ENCODE data around the gene HOXA9. TPM values are rescaled to one million over a fixed set of nuclear protein-coding genes. Genes with fewer than 3 reads are reported as not detected.

Gene HOXA9
- polyA plus RNA-seq, 1 of the 3 experiments (the other 2 are of a cell fraction), result not detected

DNA sequence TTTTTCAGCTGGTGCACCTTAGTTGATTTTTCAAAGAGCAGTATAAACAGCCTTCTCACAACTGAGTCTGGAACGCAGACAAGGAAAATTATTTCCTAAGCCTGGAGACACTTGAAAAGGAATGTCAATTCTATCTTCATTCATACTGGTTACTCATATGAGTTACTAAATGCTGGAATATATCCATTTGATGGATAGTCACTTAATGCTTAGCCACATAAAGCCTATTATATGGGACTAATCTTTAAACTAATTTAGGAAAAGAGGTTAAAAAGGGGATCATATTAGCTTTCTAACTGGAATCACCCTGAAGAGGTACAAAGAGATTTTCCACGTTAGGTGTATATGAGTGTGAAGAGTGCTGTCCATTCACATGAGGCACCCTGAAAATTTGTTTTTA, 33.1 kb downstream of the HOXA9 start:
- H3K4me1 ChIP-seq (ENCODE audit: control insufficient read depth in 1 of 2, insufficient read depth in 2 of 2, low read depth in 1 of 2, low read length in 1 of 2), result peaks cover 0 to 4% of the 10 kb centered on the region in 2 experiments; a peak in 1 of 4 replicates
- H3K9me2 ChIP-seq, result no peaks in the 10 kb centered on the region
- no peak overlapping the region for H2AFZ ChIP-seq (ENCODE audit: low read depth)
- no peak overlapping the region for H3K4me3 ChIP-seq (ENCODE audit: low read depth in 2 of 2, low read length in 1 of 2)
- no peaks in the 10 kb centered on the region for H4K20me1 ChIP-seq (ENCODE audit: insufficient read depth)
- H3K4me2 ChIP-seq, result no peak overlapping the region
- WGBS (ENCODE audit: low lambda C conversion rate), result 6% methylated on average over 2 of the region's 2 CpGs
- H3F3A ChIP-seq (replicated peaks; ENCODE audit: insufficient read depth), result no peaks in the 10 kb centered on the region
- DNase-seq, result no peak
- no peak overlapping the region for H3K9ac ChIP-seq
- H3K27me3 ChIP-seq (ENCODE audit: insufficient read depth), result peaks cover 90% of the 10 kb centered on the region
- no peak overlapping the region for H3K27ac ChIP-seq (ENCODE audit: low read depth in 2 of 2, low read length in 1 of 2)
- TF ChIP-seq POLR2AphosphoS5 (IDR thresholded peaks at IDR 0.05; ENCODE audit: low read depth, low read length), result no peak
- TF ChIP-seq, protein P1, sequence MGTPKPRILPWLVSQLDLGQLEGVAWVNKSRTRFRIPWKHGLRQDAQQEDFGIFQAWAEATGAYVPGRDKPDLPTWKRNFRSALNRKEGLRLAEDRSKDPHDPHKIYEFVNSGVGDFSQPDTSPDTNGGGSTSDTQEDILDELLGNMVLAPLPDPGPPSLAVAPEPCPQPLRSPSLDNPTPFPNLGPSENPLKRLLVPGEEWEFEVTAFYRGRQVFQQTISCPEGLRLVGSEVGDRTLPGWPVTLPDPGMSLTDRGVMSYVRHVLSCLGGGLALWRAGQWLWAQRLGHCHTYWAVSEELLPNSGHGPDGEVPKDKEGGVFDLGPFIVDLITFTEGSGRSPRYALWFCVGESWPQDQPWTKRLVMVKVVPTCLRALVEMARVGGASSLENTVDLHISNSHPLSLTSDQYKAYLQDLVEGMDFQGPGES (IDR thresholded peaks at IDR 0.05; ENCODE audit: low read depth, low read length), result no peak
- no peak for TF ChIP-seq TEAD4 (IDR thresholded peaks at IDR 0.05; ENCODE audit: borderline replicate concordance, insufficient read depth)
- no peak for TF ChIP-seq FOXM1 (IDR thresholded peaks at IDR 0.05; ENCODE audit: low read depth)
- no peak for TF ChIP-seq JUND (IDR thresholded peaks at IDR 0.05)
- TF ChIP-seq, protein P2, sequence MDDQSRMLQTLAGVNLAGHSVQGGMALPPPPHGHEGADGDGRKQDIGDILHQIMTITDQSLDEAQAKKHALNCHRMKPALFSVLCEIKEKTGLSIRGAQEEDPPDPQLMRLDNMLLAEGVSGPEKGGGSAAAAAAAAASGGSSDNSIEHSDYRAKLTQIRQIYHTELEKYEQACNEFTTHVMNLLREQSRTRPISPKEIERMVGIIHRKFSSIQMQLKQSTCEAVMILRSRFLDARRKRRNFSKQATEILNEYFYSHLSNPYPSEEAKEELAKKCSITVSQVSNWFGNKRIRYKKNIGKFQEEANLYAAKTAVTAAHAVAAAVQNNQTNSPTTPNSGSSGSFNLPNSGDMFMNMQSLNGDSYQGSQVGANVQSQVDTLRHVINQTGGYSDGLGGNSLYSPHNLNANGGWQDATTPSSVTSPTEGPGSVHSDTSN (IDR thresholded peaks at IDR 0.05), result no peak
- TF ChIP-seq EP300 (IDR thresholded peaks at IDR 0.05; ENCODE audit: borderline replicate concordance in 1 of 2, low read depth in 1 of 2, low read length in 1 of 2), result no peak
- TF ChIP-seq TAF1 (IDR thresholded peaks at IDR 0.05; ENCODE audit: borderline replicate concordance, low read depth, low read length), result no peak
- TF ChIP-seq FOSL2 (IDR thresholded peaks at IDR 0.05; ENCODE audit: borderline replicate concordance, low read depth), result no peak
- TF ChIP-seq SMC3 (IDR thresholded peaks at IDR 0.05; ENCODE audit: low read depth, low read length), result no peak
- no peak for TF ChIP-seq RAD21 (IDR thresholded peaks at IDR 0.05; ENCODE audit: low read length)
- no peak for TF ChIP-seq MEF2A (IDR thresholded peaks at IDR 0.05; ENCODE audit: borderline replicate concordance, low read depth)
- no peak for TF ChIP-seq RXRA (IDR thresholded peaks at IDR 0.05; ENCODE audit: borderline replicate concordance, low read depth)
- no peak for TF ChIP-seq SIN3A (IDR thresholded peaks at IDR 0.05; ENCODE audit: borderline replicate concordance, low read depth, low read length)
- TF ChIP-seq, protein P3, sequence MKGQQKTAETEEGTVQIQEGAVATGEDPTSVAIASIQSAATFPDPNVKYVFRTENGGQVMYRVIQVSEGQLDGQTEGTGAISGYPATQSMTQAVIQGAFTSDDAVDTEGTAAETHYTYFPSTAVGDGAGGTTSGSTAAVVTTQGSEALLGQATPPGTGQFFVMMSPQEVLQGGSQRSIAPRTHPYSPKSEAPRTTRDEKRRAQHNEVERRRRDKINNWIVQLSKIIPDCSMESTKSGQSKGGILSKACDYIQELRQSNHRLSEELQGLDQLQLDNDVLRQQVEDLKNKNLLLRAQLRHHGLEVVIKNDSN (IDR thresholded peaks at IDR 0.05; ENCODE audit: borderline replicate concordance, low read depth), result no peak
- TF ChIP-seq NFIC (IDR thresholded peaks at IDR 0.05; ENCODE audit: borderline replicate concordance), result no peak
- TF ChIP-seq RFX5 (IDR thresholded peaks at IDR 0.05; ENCODE audit: low read length), result no peak
- TF ChIP-seq FOXJ3 (CRISPR knock-in tag; IDR thresholded peaks at IDR 0.05), result no peak
- TF ChIP-seq CHD2 (IDR thresholded peaks at IDR 0.05; ENCODE audit: low read length, partially characterized antibody), result no peak
- TF ChIP-seq, protein P4, sequence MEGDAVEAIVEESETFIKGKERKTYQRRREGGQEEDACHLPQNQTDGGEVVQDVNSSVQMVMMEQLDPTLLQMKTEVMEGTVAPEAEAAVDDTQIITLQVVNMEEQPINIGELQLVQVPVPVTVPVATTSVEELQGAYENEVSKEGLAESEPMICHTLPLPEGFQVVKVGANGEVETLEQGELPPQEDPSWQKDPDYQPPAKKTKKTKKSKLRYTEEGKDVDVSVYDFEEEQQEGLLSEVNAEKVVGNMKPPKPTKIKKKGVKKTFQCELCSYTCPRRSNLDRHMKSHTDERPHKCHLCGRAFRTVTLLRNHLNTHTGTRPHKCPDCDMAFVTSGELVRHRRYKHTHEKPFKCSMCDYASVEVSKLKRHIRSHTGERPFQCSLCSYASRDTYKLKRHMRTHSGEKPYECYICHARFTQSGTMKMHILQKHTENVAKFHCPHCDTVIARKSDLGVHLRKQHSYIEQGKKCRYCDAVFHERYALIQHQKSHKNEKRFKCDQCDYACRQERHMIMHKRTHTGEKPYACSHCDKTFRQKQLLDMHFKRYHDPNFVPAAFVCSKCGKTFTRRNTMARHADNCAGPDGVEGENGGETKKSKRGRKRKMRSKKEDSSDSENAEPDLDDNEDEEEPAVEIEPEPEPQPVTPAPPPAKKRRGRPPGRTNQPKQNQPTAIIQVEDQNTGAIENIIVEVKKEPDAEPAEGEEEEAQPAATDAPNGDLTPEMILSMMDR (IDR thresholded peaks at IDR 0.05), result no peak
- H3K79me2 ChIP-seq (ENCODE audit: insufficient read depth), result no peaks in the 10 kb centered on the region
- CTCF ChIA-PET, result interaction anchor here (0.9 to 5.8 kb wide), 8 partner anchors 10 to 278 kb away, joined by 3 to 36 read pairs (median 4); partner anchors contain the start of gene HOXA5
- H3K9me3 ChIP-seq, result no peaks in the 10 kb centered on the region
- H3K36me3 ChIP-seq (replicated peaks in 1 of 2; ENCODE audit: control insufficient read depth in 1 of 2, insufficient read depth in 2 of 2, low read length in 1 of 2), result no peaks in the 10 kb centered on the region
- POLR2A ChIA-PET, result no interaction called here
